HUES64 (cell line): Measurements from ENCODE around the gene ZNF557.

Experiments
- H3K27ac ChIP-seq: 2 replicates; pipeline ENCODE4 v1.7.0; 2013; ENCODE audit warnings: low read depth, low read length, inconsistent platforms
- H3K27me3 ChIP-seq: 2 replicates; pipeline ENCODE4 v1.6.1; 2013; ENCODE audit warnings: mild to moderate bottlenecking, low read length; ENCODE audit not compliant: insufficient read depth
- H3K36me3 ChIP-seq: 2 replicates; pipeline ENCODE4 v1.6.1; 2013; ENCODE audit warnings: mild to moderate bottlenecking, low read length; ENCODE audit not compliant: insufficient read depth
- H3K4me1 ChIP-seq: 2 replicates; pipeline ENCODE4 v1.6.1; 2013; ENCODE audit warnings: mild to moderate bottlenecking, low read length, moderate library complexity; ENCODE audit not compliant: insufficient read depth
- H3K4me3 ChIP-seq: 2 replicates; pipeline ENCODE4 v1.5.1; 2013; ENCODE audit warnings: mild to moderate bottlenecking, low read length, moderate library complexity
- H3K9ac ChIP-seq: 2 replicates; pipeline ENCODE4 v1.6.1; 2013; ENCODE audit warnings: mild to moderate bottlenecking, low read depth, low read length
- H3K9me3 ChIP-seq: 2 replicates; pipeline ENCODE4 v1.6.1; 2013; ENCODE audit warnings: low read depth, low read length; ENCODE audit not compliant: insufficient read depth
- WGBS: fragments of 150-250, 120-280 bp; methylation state at CpG from one replicate; pipeline ENCODE4 v1.1.7; 2013; ENCODE audit warnings: missing lambda C conversion rate; 5-methylcytosine and 5-hydroxymethylcytosine counted together

ZNF557 gene

DNA sequence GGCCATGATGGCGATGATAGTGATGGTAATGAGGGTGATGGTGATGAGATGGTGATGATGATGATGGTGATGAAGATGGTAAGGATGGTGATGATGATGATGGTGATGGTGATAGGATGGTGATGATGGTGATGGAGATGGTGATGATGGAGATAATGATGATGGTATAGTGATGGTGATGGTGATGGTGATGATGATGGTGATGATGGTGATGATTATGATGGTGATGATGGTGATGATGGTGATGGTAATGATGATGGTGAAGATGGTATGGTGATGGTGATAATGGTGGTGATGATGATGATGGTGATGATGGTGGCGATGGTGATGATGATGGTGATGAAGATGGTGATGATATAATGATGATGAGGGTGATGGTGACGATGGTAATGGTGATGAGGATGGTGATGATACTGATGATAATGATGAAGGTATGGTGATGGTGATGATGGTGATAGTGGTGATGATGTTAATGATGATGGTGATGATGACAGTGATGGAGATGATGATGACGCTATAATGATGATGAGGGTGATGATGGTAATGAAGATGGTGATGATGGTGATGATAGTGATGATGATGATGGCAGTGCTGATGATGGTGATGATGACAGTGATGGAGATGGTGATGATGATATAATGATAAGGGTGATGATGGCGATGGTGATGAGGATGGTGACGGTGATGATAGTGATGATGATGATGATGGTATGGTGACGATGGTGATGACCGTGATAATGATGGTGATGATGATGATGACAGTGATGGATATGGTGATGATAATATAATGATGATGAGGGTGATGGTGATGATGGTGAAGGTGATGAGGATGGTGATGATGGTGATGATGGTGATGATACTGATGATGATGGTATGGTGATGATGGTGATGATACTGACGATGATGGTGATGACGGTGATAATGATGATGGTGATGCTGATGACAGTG, 37.5 kb downstream of the ZNF557 start:
- no peaks in the 10 kb centered on the region for H3K36me3 ChIP-seq
- H3K27me3 ChIP-seq = 0 out of 2 replicates have a peak, but pooled peaks cover 3% of the 10 kb centered on the region
- 84% methylated on average over 10 of the region's 10 CpGs for WGBS
- H3K4me3 ChIP-seq = no peak overlapping the region
- H3K9ac ChIP-seq = no peak overlapping the region
- H3K27ac ChIP-seq = no peak overlapping the region
- H3K4me1 ChIP-seq = no peaks in the 10 kb centered on the region
- no peaks in the 10 kb centered on the region for H3K9me3 ChIP-seq

DNA sequence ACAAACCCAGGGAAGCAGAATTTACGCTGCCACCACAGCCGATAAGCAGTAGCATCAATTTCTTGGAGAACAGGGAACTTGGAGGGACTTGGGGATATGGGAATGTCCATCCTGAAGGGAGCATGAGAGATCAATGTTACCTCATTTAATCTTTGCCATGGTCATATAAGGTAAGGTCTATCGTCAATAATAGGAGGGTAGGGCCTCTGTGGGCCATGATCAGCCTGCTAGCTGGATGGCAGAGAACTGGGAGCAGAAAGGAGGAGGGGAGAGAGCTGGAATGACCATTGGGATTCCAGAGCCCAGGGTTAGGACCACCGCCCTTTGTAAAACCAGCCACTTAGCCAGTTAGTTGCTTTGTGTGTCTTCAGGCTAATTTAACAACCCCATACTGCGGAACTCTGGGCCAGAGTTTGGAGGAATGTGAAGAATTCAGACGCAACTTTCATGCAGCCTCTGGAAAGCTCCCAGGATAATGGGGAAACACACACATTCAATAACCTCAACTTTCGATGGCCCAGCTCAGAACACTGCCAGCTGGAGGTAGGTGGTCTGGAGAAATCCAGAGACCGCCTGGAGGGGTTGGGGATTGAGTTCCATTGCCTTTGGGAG, 40.3 kb downstream of the ZNF557 start:
- peaks cover 7% of the 10 kb centered on the region for H3K9me3 ChIP-seq
- H3K4me3 ChIP-seq = no peak overlapping the region
- H3K27me3 ChIP-seq = no peaks in the 10 kb centered on the region
- no peaks in the 10 kb centered on the region for H3K4me1 ChIP-seq
- H3K36me3 ChIP-seq = no peaks in the 10 kb centered on the region
- 79% methylated on average over 6 of the region's 8 CpGs for WGBS
- peak overlapping the region; percentile 22; the same call in 1 of the 2 replicates for H3K27ac ChIP-seq
- no peak overlapping the region for H3K9ac ChIP-seq

DNA sequence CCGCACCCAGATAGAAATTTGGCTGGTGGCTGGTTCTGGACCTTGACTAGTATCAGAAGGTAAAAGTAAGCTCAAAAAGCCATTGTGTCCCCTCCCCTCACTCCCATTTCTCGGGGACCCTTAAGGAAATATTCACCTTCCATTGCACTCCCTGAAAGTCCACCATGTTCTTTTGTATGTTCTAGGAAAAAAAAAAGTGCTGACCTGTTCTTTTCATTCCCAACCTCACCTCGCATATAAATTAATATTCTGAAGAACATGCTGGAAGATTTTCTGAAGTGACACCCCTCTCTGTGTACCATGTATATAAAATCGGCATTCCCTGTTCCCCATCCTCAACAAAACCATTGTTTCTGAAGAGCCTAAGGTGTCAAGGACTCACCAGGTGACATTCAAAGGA, 43.2 kb downstream of the ZNF557 start:
- Histone ChIP-seq H3K4me3 (no peak overlapping the region), H3K27ac (no peak overlapping the region)
- WGBS = 93% methylated on average over 3 of the region's 4 CpGs

DNA sequence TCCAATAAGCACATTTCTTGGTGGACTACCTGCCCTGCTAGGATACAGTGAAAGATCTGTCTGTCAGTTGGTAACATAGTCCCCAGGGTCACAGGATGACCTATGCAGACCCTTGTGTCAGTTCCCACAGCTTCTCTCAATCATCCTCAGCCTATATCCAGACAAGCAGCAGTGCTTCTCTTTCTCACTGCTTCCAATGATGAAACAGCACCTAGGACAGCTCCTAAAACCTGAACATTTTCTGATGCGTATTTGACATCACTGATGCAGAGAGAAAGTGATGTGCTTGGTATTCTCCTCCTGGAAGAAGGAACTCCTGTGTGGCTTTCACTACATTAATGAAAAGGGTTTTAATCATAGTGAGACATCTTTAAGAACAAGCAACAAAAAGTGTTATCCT, 43.7 kb downstream of the ZNF557 start:
- no peaks in the 10 kb centered on the region for H3K4me1 ChIP-seq
- 100% methylated on average over 1 of the region's 1 CpG for WGBS
- no peak overlapping the region for H3K9ac ChIP-seq

More for the DNA sequence above, 43.2 kb downstream of the ZNF557 start:
- H3K27me3 ChIP-seq = no peaks in the 10 kb centered on the region
- 0 out of 2 replicates have a peak, but pooled peaks cover 7% of the 10 kb centered on the region for H3K36me3 ChIP-seq
- H3K9me3 ChIP-seq = peaks cover 7% of the 10 kb centered on the region
- no peaks in the 10 kb centered on the region for H3K4me1 ChIP-seq
- no peak overlapping the region for H3K9ac ChIP-seq

DNA sequence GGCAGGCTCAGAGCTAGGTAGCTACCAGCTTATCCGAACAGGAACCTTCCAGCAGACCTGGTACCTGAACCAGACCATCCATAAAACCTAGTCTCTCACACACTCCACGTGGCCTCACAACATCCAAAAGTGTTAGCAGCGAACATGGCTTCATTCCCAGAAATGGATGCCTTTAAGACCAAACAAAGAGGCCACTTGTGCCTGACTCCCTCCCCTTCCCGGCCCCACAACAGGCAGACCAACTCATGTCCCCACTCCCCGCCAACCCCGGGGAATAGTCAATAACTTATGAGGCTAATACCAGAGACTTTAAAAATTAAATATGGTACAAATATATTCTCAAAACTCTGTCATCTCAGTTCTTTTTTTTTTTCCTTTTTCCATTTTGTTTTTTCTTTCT, 46.2 kb downstream of the ZNF557 start:
- Histone ChIP-seq H3K27me3 (no peaks in the 10 kb centered on the region), H3K4me1 (no peaks in the 10 kb centered on the region), H3K27ac (no peak overlapping the region), H3K36me3 (peaks cover 14% of the 10 kb centered on the region), H3K4me3 (no peak overlapping the region), H3K9ac (no peak overlapping the region), H3K9me3 (peaks cover 7% of the 10 kb centered on the region)
- WGBS = 90% methylated on average over 6 of the region's 6 CpGs

More for the DNA sequence above, 43.7 kb downstream of the ZNF557 start:
- H3K36me3 ChIP-seq = 0 out of 2 replicates have a peak, but pooled peaks cover 7% of the 10 kb centered on the region
- no peaks in the 10 kb centered on the region for H3K27me3 ChIP-seq
- no peak overlapping the region for H3K27ac ChIP-seq
- peaks cover 7% of the 10 kb centered on the region for H3K9me3 ChIP-seq
- H3K4me3 ChIP-seq = no peak overlapping the region

DNA sequence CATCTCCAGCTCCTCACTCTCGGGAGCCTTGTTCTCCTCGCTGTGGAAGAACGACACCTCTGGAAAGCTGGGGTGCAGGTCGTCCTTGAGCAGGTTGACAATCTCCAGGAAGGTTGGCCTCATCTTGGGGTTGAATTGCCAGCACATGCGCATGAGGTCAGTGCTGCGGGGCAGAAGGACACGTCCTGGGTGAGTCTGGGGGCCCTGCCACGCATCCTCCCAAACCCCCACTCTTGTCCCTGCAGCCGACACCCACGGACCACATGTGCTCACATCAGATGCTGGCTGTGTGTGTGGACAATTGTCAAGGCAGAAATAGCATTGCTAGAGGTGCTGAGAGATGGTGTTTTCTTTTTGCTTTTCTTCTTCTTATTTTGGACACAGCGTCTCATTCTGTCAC, 47.7 kb downstream of the ZNF557 start:
- H3K9me3 ChIP-seq = peaks cover 7% of the 10 kb centered on the region
- H3K4me1 ChIP-seq = no peaks in the 10 kb centered on the region
- no peak overlapping the region for H3K9ac ChIP-seq
- peaks cover 17% of the 10 kb centered on the region for H3K36me3 ChIP-seq
- H3K27me3 ChIP-seq = no peaks in the 10 kb centered on the region
- H3K27ac ChIP-seq = no peak overlapping the region
- WGBS = 93% methylated on average over 11 of the region's 11 CpGs
- no peak overlapping the region for H3K4me3 ChIP-seq

DNA sequence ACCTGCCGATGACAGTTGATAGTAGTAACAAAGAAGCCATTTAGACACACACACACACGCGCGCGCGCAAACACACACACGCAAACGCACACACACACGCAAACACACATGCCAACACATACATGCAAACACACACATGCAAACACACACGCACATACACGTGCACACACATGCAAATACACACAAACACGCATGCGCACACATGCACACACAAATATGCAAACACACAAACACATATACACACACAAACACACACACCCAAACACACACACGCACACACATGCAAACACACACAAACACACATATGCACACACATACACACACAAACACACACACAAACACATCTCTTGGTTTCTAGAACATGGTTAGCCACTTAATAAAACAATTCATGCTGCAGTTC, 50.1 kb downstream of the ZNF557 start:
- Histone ChIP-seq H3K27ac (no peak overlapping the region), H3K27me3 (no peaks in the 10 kb centered on the region), H3K9me3 (no peaks in the 10 kb centered on the region), H3K4me1 (no peaks in the 10 kb centered on the region), H3K4me3 (no peak overlapping the region), H3K36me3 (peaks cover 22% of the 10 kb centered on the region), H3K9ac (no peak overlapping the region)
- WGBS = 89% methylated on average over 14 of the region's 14 CpGs

DNA sequence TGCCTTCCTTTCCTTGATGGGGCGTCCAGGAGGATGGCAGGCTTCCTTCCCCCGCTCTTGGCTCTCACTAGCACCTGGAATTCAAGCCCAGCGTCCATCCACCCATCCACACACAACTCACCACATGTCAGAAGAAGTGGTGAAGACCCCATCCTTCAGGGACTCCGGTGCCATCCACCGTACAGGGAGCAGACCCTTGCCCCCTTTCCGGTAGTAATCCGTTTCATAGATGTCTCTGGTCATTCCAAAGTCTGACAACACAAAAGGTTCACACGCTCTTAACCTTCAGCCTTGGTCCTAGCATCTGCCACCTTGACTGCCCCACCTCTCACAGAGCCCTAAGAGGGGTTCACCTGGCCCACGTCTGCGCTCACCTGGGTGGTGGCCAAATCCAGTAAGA, 51.0 kb downstream of the ZNF557 start:
- Histone ChIP-seq H3K9ac (no peak overlapping the region), H3K9me3 (peaks cover 2% of the 10 kb centered on the region; the same call in 1 of the 2 replicates), H3K27ac (no peak overlapping the region), H3K27me3 (no peaks in the 10 kb centered on the region), H3K36me3 (peaks cover 31% of the 10 kb centered on the region), H3K4me3 (no peak overlapping the region), H3K4me1 (no peaks in the 10 kb centered on the region)
- 94% methylated on average over 10 of the region's 10 CpGs for WGBS

DNA sequence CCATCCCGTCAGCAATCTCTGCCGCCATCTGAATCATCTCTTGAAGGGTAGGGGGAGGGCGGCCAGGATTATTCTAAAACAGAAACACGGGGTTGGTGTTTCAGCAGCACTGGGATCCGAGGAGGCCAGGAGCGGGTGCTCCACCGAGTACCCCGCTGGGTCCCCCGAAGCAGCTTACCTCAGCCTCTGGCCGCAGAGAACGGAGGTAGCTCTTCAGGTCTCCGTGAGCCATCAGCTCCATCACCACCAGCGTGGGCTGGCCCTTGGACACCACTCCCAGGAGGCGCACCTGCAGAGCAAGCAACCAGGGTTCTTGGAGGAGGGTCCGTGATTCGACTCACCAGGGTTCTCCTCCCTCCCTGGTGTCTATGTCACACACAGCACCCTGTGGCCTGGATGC, 53.2 kb downstream of the ZNF557 start:
- H3K4me3 ChIP-seq = no peak overlapping the region
- H3K27me3 ChIP-seq = no peaks in the 10 kb centered on the region
- H3K4me1 ChIP-seq = no peaks in the 10 kb centered on the region
- no peak overlapping the region for H3K27ac ChIP-seq
- peaks cover 45% of the 10 kb centered on the region for H3K36me3 ChIP-seq
- peaks cover 13% of the 10 kb centered on the region for H3K9me3 ChIP-seq
- WGBS = 96% methylated on average over 16 of the region's 16 CpGs
- H3K9ac ChIP-seq = no peak overlapping the region

DNA sequence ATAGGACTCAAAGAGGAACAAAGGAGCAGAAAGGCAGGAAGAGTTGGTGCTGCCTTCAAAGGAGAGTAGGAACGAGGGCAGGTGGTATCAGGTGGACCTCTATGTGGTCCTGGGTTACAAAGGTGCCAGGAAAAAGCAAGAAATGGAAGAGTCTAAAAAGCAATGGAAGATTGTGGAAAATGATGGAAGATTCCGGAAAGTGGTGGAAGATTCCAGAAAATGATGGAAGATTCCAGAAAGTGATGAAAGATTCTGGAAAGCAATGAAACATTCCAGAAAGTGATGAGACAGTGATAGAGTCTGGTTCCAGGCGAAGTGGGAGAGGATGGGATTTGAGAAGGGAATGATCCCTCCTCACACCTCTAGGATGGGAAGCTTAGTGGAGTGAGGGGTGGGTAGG, 55.3 kb downstream of the ZNF557 start:
- Histone ChIP-seq H3K4me3 (no peak overlapping the region), H3K4me1 (no peaks in the 10 kb centered on the region), H3K9me3 (peaks cover 13% of the 10 kb centered on the region), H3K36me3 (peaks cover 46% of the 10 kb centered on the region), H3K27ac (no peak overlapping the region), H3K27me3 (no peaks in the 10 kb centered on the region), H3K9ac (no peak overlapping the region)
- WGBS = 60% methylated on average over 3 of the region's 3 CpGs

DNA sequence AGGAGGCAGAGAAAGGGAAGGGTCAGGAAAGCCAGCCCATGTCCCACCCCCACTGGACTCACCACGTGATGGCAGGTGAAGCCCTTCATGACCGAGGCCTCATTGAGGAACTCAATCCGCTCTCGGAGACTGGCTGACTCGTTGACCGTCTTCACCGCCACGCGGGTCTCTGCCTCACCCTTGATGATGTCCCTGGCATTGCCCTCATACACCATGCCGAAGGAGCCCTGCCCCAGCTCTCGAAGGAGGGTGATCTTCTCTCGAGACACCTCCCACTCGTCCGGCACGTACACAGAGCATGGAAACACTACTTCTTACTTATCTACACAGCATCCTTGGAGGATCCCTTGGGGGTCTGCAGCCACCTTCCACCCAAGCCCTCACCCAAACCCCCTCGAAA, 55.7 kb downstream of the ZNF557 start:
- WGBS = 93% methylated on average over 16 of the region's 16 CpGs
- no peaks in the 10 kb centered on the region for H3K4me1 ChIP-seq
- no peak overlapping the region for H3K4me3 ChIP-seq
- H3K36me3 ChIP-seq = peaks cover 50% of the 10 kb centered on the region
- no peaks in the 10 kb centered on the region for H3K27me3 ChIP-seq
- no peak overlapping the region for H3K27ac ChIP-seq
- peaks cover 13% of the 10 kb centered on the region for H3K9me3 ChIP-seq
- H3K9ac ChIP-seq = no peak overlapping the region
